HepG2 (cell line): ENCODE results near the gene HSD11B1L. TPM values are rescaled to one million over a fixed set of nuclear protein-coding genes. Genes with fewer than 3 reads are reported as not detected.
A peak's percentile ranks its signal among the peaks of the same experiment; 100 is the strongest.

Experiments used
- EP300 ChIP-seq, 3 experiments: sonication (generic) in 1 of 3; formaldehyde crosslinking in 1 of 3; IDR thresholded peaks; 2 replicates each; pipeline versions ENCODE4 v1.5.1 to v1.6.1; 2011 to 2020; ENCODE audit warnings: low read depth in 2 of 3, low read length in 2 of 3, borderline replicate concordance in 1 of 3, improper control_type of control experiment in 1 of 3, mild to moderate bottlenecking in 1 of 3, missing genetic modification reagents in 1 of 3, moderate library complexity in 1 of 3
- ERF ChIP-seq: IDR thresholded peaks from 2 replicates; pipeline ENCODE4 v1.6.1; 2018; ENCODE audit warnings: missing biosample characterization, missing genetic modification reagents
- FOSL2 ChIP-seq: sonication (generic); formaldehyde crosslinking; IDR thresholded peaks from 2 replicates; pipeline ENCODE4 v1.4.0; 2020; ENCODE audit warnings: missing genetic modification reagents
- HDAC2 ChIP-seq: sonication (generic); formaldehyde crosslinking; IDR thresholded peaks from 2 replicates; pipeline ENCODE4 v1.4.0; 2020; ENCODE audit warnings: missing genetic modification reagents
- MAZ ChIP-seq, 2 experiments: sonication (generic) in 1 of 2; formaldehyde crosslinking in 1 of 2; IDR thresholded peaks; 2 replicates each; pipeline versions ENCODE4 v1.5.0 to v1.6.1; 2012 to 2020; ENCODE audit warnings: low read depth in 2 of 2, mild to moderate bottlenecking in 2 of 2, borderline replicate concordance in 1 of 2, improper control_type of control experiment in 1 of 2, low read length in 1 of 2, missing genetic modification reagents in 1 of 2, moderate library complexity in 1 of 2
- MLLT10 ChIP-seq: sonication (generic); formaldehyde crosslinking; IDR thresholded peaks from 2 replicates; pipeline ENCODE4 v1.4.0; 2020; ENCODE audit warnings: missing genetic modification reagents
- MXD3 ChIP-seq: IDR thresholded peaks from 2 replicates; pipeline ENCODE4 v1.6.1; 2016; ENCODE audit warnings: mild to moderate bottlenecking, missing biosample characterization, missing genetic modification reagents
- NFE2L2 ChIP-seq: fragments of 150-350 bp; IDR thresholded peaks from 2 replicates; pipeline ENCODE4 v1.6.1; 2014; ENCODE audit warnings: low read length
- NR2F6 ChIP-seq, 2 experiments: IDR thresholded peaks; 2 replicates each; pipeline ENCODE4 v1.6.1; 2016; ENCODE audit warnings: antibody characterized with exemption in 1 of 2, mild to moderate bottlenecking in 1 of 2
- POLR2AphosphoS5 ChIP-seq: IDR thresholded peaks from 2 replicates; pipeline ENCODE4 v1.6.1; 2012; ENCODE audit warnings: low read depth, low read length
- RFX1 ChIP-seq: fragments of 450-650 bp; IDR thresholded peaks from 2 replicates; pipeline ENCODE4 v1.6.1; 2017
- SOX13 ChIP-seq, 3 experiments: fragments of 450-650 bp in 1 of 3; sonication (generic) in 1 of 3; formaldehyde crosslinking in 1 of 3; IDR thresholded peaks in 2 of 3; conservative IDR thresholded peaks in 1 of 3; 2 replicates each; pipeline versions ENCODE4 v1.5.0 to v1.6.1; 2016 to 2020; ENCODE audit warnings: antibody characterized with exemption in 1 of 3, mild to moderate bottlenecking in 1 of 3, missing compliant biosample characterization in 1 of 3, missing genetic modification reagents in 1 of 3, moderate library complexity in 1 of 3
- THAP11 ChIP-seq: IDR thresholded peaks from 2 replicates; pipeline ENCODE4 v1.6.1; 2016; ENCODE audit warnings: missing biosample characterization, missing genetic modification reagents
- ZBTB39 ChIP-seq: sonication (generic); formaldehyde crosslinking; IDR thresholded peaks from 2 replicates; pipeline ENCODE4 v1.5.0; 2020; ENCODE audit warnings: missing genetic modification reagents
- ZEB1 ChIP-seq: IDR thresholded peaks from 2 replicates; pipeline ENCODE4 v1.6.1; 2012; ENCODE audit warnings: mild to moderate bottlenecking, low read depth, inconsistent platforms; ENCODE audit not compliant: insufficient replicate concordance
- ZFP36L2 ChIP-seq: sonication (generic); formaldehyde crosslinking; IDR thresholded peaks from 2 replicates; pipeline ENCODE4 v1.4.0; 2020; ENCODE audit warnings: missing genetic modification reagents
- ZFY ChIP-seq: sonication (generic); formaldehyde crosslinking; IDR thresholded peaks from 2 replicates; pipeline ENCODE4 v1.4.0; 2020; ENCODE audit warnings: missing genetic modification reagents
- ZNF274 ChIP-seq: sonication (generic); formaldehyde crosslinking; IDR thresholded peaks from 2 replicates; pipeline ENCODE4 v1.5.1; 2020; ENCODE audit warnings: mild to moderate bottlenecking, missing genetic modification reagents
- ZNF326 ChIP-seq: sonication (generic); formaldehyde crosslinking; IDR thresholded peaks from 2 replicates; pipeline ENCODE4 v1.4.0; 2020; ENCODE audit warnings: missing genetic modification reagents, borderline replicate concordance
- ZNF354B ChIP-seq: sonication (generic); formaldehyde crosslinking; IDR thresholded peaks from 2 replicates; pipeline ENCODE4 v1.8.0; 2022; ENCODE audit warnings: mild to moderate bottlenecking, missing genetic modification reagents
- ZNF451 ChIP-seq: sonication (generic); formaldehyde crosslinking; IDR thresholded peaks from 2 replicates; pipeline ENCODE4 v1.5.0; 2020; ENCODE audit warnings: mild to moderate bottlenecking, missing genetic modification reagents
- ZNF503 ChIP-seq: sonication (generic); formaldehyde crosslinking; IDR thresholded peaks from 2 replicates; pipeline ENCODE4 v1.4.0; 2020; ENCODE audit warnings: missing genetic modification reagents
- ZNF660 ChIP-seq: sonication (generic); formaldehyde crosslinking; IDR thresholded peaks from 2 replicates; pipeline ENCODE4 v1.5.1; 2020; ENCODE audit warnings: mild to moderate bottlenecking, low read depth, missing genetic modification reagents, borderline replicate concordance
- ZNF766 ChIP-seq: sonication (generic); formaldehyde crosslinking; IDR thresholded peaks from 2 replicates; pipeline ENCODE4 v1.5.0; 2020; ENCODE audit warnings: missing genetic modification reagents, borderline replicate concordance
- ZNF850 ChIP-seq: sonication (generic); formaldehyde crosslinking; conservative IDR thresholded peaks from 2 replicates; pipeline ENCODE4 v1.9.0; 2021; ENCODE audit warnings: mild to moderate bottlenecking, missing genetic modification reagents
- polyA plus RNA-seq, 8 experiments: library from polyadenylated mRNA; depleted of rRNA in 3 of 8; stranded (reverse) in 7 of 8; unstranded in 1 of 8; fragments of >200 nt; fragmentation: Illumina TruSeq in 4 of 8; extraction: Trizol in 4 of 8; gene quantifications; 2 replicates each; pipeline versions ENCODE4 v1.2.1 to v1.2.3, GENCODE V29; 2011 to 2016; ENCODE audit warnings: low read depth in 4 of 8, missing spikeins in 1 of 8, mixed read lengths in 1 of 8; ENCODE audit not compliant: insufficient read depth in 1 of 8
- total RNA-seq, 5 experiments: library from RNA; depleted of rRNA; stranded (reverse); fragments of >200 nt; fragmentation: Illumina TruSeq; extraction: Trizol; gene quantifications; 2 replicates each; pipeline ENCODE4 v1.2.3, GENCODE V29; 2016; ENCODE audit warnings: low read depth in 1 of 5

Gene HSD11B1L
- total and polyA plus RNA-seq, 2 of the 13 experiments (the other 11 are each of a cell fraction or from before 2014, with no cell fraction given), result 2.8 to 3.9 TPM

- TF ChIP-seq NR2F6 (IDR thresholded peaks at IDR 0.05) (no peak), NR2F6 (CRISPR knock-in tag; IDR thresholded peaks at IDR 0.05) (no peak), FOSL2 (CRISPR knock-in tag) (peak; percentile 51), ZEB1 (no peak), ZNF660 (CRISPR knock-in tag) (no peak), EP300 (IDR thresholded peaks at IDR 0.05; ENCODE audit: low read depth in 2 of 2, low read length in 2 of 2) (no peak), EP300 (CRISPR knock-in tag; IDR thresholded peaks at IDR 0.05; ENCODE audit: borderline replicate concordance) (no peak; the same call in 1 of the 2 replicates), RFX1 (peak; percentile 98), THAP11 (CRISPR knock-in tag) (peak; percentile 100), MLLT10 (CRISPR knock-in tag) (no peak), ZNF850 (CRISPR knock-in tag) (0 out of 2 replicates have a peak, but pooled peaks have one; percentile 50), POLR2AphosphoS5 (peak; percentile 73), ZNF274 (CRISPR knock-in tag) (no peak), ZBTB39 (no peak), ZFY (peak; percentile 96), MXD3 (CRISPR knock-in tag) (peak; percentile 81; the same call in 1 of the 2 replicates), ZNF354B (CRISPR knock-in tag) (no peak), ZNF451 (CRISPR knock-in tag) (no peak; the same call in 1 of the 2 replicates), ZNF503 (CRISPR knock-in tag) (peak; percentile 58; the same call in 1 of the 2 replicates), ERF (CRISPR knock-in tag) (peak; percentile 37), ZNF766 (CRISPR knock-in tag) (0 out of 2 replicates have a peak, but pooled peaks have one; percentile 40), MAZ (IDR thresholded peaks at IDR 0.05; ENCODE audit: borderline replicate concordance, low read depth, low read length) (no peak), MAZ (CRISPR knock-in tag; IDR thresholded peaks at IDR 0.05; ENCODE audit: low read depth) (no peak; the same call in 1 of the 2 replicates), ZNF326 (CRISPR knock-in tag) (no peak), HDAC2 (CRISPR knock-in tag) (peak; percentile 59; the same call in 1 of the 2 replicates), SOX13 (IDR thresholded peaks at IDR 0.05) (no peak), SOX13 (CRISPR knock-in tag; conservative IDR thresholded peaks at IDR 0.05 in 1 of 2, IDR thresholded peaks at IDR 0.05 in 1 of 2) (no peak; a peak in 1 of 4 replicates), NFE2L2 (no peak), ZFP36L2 (CRISPR knock-in tag) (no peak)
These were observed at the start of gene HSD11B1L, which contains the start of gene MICOS13 (continued) for GRCh38 chr19:5680437-5681368.
